Myometrial cell (primary cell): ENCODE data around the gene SPC24. TPM values are rescaled to one million over a fixed set of nuclear protein-coding genes. Genes with fewer than 3 reads are reported as not detected.

Experiments
- total RNA-seq: library from RNA; depleted of rRNA; stranded (reverse); fragments of >200 nt; gene quantifications from 2 replicates; pipeline ENCODE4 v1.2.3, GENCODE V29; 2015

The SPC24 gene
- total RNA-seq = 78.5 and 86.5 TPM in 2 replicates

GRCh38 chr19:11155373-11156120 lies at the start of gene SPC24:
Gene SPC24, minus strand, starts transcription at chr19:11155782. Its CDS starts 6 bp downstream, at chr19:11155776.

GRCh38 chr19:11197291-11198174 lies 42.0 kb upstream of the SPC24 start, which contains the start of gene KANK2:
Gene KANK2, minus strand, starts transcription at chr19:11197545. Its CDS starts 3,034 bp downstream, at chr19:11194511.

Other genes starting within 250 kb of the SPC24 start
- gene YIPF2, start 227.1 kb downstream of the SPC24 start, total RNA-seq = 103 and 105 TPM in 2 replicates
- gene TIMM29, start 227.0 kb downstream of the SPC24 start, total RNA-seq = 40.2 and 47.3 TPM in 2 replicates
- gene SMARCA4, start 194.8 kb downstream of the SPC24 start, total RNA-seq = 64.2 and 109 TPM in 2 replicates
- gene LDLR, start 66.3 kb downstream of the SPC24 start, total RNA-seq = 327 and 357 TPM in 2 replicates
- 294 and 298 TPM in 2 replicates for gene KANK2, start 41.8 kb upstream of the SPC24 start, total RNA-seq
- gene ANGPTL8, start 83.8 kb upstream of the SPC24 start, total RNA-seq = not detected in 2 replicates
- 25.2 and 26.8 TPM in 2 replicates for gene DOCK6, start 106.7 kb upstream of the SPC24 start, total RNA-seq
- not detected in 2 replicates for gene TSPAN16, start 140.4 kb upstream of the SPC24 start, total RNA-seq
- gene RAB3D, start 183.9 kb upstream of the SPC24 start, total RNA-seq = 6.6 and 9.0 TPM in 2 replicates
- gene TMEM205, start 190.5 kb upstream of the SPC24 start, total RNA-seq = 181 and 221 TPM in 2 replicates
- gene CCDC159, start 190.7 kb upstream of the SPC24 start, total RNA-seq = 12.6 and 12.7 TPM in 2 replicates
- gene PLPPR2, start 199.7 kb upstream of the SPC24 start, total RNA-seq = 21.4 and 33.2 TPM in 2 replicates
- 1.7 and 2.5 TPM in 2 replicates for gene SWSAP1, start 218.9 kb upstream of the SPC24 start, total RNA-seq
- 9.0 and 13.8 TPM in 2 replicates for gene EPOR, start 228.5 kb upstream of the SPC24 start, total RNA-seq